ENCODE data around the gene PDE4B.

The PDE4B gene

DNA sequence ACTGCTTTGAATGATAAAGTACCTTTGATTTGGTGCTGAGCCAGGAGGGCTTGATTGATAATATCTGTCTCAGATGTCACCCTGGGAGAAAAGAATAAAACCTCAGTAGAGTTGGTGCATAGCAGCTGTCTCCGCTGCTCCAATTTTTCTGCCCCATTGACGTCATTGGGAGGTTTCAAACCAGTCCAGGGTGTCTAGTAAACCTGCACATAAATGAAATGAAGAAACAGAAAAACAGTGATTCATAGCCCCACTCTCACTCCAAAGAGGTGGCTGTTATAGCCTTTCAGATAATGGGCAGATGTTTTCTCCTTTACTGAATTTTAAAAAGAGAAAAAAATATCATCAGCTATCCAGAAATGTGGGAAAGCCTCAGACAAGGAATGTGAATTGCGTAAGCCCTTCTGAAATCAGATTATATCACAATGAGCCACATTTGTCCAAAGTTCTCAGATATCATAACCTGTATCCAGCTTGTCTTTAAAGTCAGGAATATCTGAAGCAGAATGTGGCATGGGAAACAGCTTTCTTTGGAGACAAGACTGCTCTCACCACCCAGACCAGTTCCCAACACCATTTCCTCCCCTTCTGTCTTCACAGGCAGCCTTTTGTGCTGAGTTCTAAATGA, 390.0 kb downstream of the PDE4B start:
- no peak for DNase-seq (ENCODE audit: low read depth in 2 of 2)

DNA sequence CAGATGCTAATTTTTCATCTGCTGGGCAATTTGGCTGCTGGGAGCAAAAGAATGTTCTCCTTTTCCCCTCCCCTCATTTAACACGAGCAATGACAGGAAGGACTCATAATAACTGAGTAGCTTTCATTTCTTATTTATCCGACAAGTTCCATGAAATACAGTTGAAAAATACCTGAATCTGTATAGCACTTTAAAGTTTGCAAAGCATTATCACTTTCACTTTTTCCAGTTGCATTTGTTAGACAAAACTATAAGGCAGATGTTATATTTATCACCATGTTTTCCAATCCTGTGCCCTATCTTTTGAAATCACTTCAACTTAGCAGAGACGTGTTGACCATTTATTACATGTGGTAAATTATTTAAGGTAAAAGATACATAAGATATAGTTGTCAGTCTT, 390.7 kb downstream of the PDE4B start:
- no peak for DNase-seq (ENCODE audit: low read depth in 2 of 2)

DNA sequence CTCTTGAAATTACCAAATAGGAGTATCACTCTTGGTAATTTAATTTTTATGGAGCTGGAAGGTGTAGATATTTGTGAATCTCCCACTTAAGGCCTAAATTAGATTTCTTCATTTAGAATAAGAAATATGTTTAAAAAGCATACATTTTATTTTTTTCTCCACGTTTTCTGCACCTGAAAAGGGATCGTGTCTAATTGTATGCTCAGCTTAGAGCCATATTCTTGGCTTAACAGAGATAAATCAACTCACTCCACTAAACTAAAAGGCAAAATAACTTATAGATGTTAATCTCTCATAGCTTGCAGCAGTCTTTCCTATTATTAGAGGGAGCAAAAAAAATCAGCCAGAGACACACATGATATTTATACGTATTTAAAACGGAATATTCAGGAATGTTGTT, 404.4 kb downstream of the PDE4B start:
- no peak for DNase-seq (ENCODE audit: low read depth in 2 of 2)

DNA sequence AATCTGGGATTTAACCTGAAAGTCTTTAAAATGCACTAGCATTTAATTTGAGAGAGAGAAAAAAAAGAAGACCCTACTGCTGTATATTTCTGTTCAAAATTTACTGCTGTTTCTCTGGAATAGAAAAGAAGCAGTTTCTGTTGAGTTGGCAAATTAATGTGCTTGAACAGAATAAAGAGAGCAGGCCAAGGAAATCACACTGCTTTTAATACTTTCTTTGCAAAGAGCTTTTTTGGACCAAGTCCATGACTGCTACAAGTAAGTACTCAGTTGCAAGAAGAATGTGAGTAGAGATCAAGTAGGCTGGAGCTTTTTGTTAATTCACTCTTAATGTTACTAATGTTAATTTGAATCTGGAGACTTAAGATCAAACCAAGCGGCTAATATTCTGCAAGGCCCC, 405.1 kb downstream of the PDE4B start:
- no peak for DNase-seq (ENCODE audit: low read depth in 2 of 2)

DNA sequence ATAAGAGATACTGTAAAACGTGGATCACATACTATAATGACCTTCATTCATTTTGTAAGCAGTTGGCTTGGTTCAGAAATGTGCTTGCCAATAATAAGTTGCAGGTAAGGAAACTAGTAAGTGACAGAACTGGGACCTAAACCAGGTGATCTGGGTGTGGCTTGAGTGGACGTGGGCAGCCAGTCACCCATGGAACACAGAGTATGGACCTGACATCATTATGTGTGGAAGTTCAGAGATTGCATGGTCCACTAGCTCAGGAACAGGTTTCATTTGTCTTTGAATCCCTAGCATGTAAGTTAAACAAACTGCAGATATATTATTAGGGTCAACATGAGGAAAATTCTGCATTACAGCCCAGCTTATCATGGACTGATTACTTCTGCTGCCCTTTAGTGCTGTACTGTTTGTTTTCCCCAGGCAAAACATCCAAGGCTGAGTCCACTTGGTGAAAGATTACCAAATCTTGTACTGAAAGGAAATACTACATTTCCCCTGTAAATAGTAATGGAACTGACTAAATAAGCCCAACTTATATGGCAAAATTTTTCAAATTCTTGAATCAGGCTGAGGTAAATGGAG, 414.0 kb downstream of the PDE4B start:
- no peak for DNase-seq (ENCODE audit: low read depth in 2 of 2)

DNA sequence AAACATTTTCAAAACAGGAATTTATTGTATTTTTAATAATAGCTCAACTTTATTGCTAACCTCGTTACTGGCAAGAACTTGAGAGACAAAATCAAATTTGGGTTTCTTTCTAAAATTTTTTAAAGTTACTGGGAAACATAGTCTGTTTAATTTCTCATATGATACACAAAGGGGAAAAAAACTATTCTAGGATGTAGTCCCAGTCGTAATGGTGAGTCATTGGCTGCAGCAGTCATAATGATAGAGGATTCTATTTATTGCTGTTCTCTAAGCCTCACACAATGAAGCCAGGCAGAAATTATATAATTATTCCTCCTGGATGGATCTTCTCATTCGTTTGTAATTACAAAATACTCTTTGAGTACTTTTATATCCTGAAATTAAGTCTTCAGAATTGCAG, 414.8 kb downstream of the PDE4B start:
- DNase-seq (ENCODE audit: low read depth in 2 of 2) = no peak

DNA sequence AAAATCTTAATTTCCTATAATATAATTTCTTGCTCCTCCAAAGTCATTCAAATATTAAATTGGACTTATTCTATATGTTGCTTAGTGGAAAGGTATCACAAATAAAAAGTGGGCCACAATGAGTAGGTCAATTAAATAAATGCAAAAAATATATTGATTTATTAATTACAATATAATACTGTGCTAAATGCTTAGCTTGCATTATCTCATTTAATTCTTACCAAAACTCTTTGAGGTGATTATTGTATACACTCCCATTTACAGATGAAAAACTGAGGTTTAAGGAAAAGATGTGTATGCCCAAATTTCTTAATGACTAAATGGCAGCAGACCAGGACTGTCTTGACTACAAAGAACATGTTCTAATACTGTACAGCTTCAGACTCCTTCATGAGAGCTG, 415.9 kb downstream of the PDE4B start:
- DNase-seq (ENCODE audit: low read depth in 2 of 2) = no peak

DNA sequence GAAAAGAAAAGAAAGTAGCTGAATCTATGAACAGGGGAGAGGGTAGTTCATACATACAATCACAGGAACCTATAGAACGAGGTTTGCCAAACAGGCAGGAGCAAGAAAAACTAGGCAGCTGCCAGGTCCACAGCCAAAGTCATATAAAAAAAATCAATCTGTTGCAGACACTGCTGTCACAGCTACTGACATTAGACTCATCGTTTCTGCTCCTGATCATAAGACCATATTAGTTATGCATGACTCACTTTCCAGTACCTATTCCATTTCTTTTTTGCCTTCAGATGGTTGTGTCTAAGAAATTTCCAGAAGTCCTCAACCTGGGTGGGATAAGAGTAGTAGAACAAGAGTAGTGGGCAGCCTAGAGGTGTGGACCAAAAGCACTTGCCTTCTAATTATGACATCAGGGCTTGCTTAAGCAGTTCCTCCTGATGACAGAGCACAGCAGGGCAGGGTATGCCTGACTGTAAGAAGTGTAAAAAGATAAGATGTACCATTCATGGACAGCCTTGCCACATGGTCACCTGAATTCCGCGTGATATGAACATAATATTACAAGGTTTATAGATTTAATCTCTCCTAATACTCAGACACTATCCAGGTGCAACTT, 418.0 kb downstream of the PDE4B start:
- DNase-seq (ENCODE audit: low read depth in 2 of 2) = no peak

DNA sequence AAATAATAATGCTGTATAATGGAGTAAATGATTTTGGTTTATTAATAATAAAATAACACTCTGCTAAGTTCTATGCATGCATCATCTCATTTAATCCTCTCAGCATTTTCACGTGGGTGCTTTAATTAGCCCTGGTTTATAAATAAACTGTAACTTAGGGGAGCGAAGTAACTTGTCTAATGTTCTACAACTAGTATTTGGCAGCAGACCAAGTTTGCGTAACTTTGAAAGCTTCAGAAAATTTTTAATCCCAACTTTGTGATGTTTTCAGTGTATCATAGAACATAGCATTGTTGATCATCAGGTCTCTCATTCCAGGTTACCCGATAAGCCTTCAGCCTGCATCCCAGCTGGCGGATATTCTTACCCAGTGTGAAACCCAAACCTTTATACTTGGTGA, 418.8 kb downstream of the PDE4B start:
- no peak for DNase-seq (ENCODE audit: low read depth in 2 of 2)

DNA sequence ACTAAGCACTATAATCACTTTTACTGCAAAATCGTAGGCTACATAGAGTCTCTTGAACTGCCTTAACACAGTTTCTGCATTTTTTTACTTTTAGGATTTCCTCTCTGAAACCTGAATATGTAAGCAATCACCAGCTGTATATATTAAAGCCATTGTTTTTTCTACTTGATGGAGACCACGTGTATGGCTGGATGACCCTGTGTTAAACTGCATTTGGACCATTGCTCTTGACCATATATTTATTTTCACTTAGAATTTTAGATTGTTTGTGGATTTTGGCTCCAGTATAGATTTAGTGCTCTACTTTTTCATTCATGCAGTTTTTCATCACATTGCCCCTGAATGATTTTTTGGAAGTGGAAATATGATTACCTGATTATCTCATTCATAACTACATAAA, 420.8 kb downstream of the PDE4B start:
- no peak for DNase-seq (ENCODE audit: low read depth in 2 of 2)

DNA sequence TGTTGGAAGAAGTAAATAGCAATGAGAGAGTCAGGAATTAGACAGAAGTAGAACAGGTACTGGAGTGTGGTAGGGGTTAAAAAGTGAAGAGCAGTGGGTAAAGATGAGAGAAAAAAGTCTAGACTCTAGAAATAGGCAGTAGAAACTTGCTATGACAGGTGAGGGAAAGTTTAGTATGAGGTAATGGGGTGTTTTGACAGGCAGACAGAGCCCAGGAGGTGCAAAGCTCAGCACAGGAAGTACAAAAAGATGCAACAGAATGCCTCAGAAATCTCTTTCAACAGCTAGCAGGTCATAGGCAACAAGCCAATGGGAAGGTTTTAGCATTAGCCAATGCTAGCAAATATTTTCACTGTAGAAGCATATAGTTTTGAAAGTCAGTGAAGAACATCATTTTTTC, 422.2 kb downstream of the PDE4B start:
- no peak for DNase-seq (ENCODE audit: low read depth in 2 of 2)

DNA sequence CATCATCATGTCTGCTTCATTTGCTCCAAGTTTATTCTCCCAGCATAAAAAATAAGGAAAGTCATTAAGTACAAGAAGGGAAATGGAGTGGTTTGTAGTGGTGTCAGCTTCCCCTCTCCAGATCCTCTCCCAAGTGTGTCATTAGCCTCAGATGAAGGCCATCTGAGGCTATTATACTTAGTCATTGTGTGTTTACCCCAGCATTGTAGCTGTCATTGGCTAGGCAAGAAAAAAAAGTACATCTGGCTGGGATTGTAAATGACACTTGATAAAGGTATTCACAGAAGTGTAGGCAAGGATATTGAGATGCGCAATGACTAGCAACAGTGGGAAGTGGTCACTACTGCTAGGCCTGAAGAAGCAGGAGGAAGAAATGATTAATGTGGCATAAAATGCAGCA, 424.3 kb downstream of the PDE4B start:
- no peak for DNase-seq (ENCODE audit: low read depth in 2 of 2)

DNA sequence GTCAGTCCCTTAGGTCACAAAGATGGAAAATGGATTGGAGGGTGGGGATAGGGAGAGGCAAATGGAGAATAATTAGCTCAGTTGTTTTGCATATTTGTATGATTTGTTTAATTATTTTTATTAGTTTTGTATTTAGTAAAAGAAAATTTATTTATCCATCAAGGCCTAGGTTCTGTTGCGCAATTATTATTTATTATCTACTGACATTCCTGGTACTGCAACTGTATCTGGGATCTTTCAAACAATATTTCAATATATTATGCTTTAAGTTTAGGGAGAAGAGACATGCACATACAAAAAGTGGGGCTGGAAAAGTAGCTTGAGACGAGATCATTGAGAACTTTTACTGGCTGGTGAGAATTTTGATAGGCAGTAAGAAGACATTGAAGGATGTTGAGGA, 424.9 kb downstream of the PDE4B start:
- no peak for DNase-seq (ENCODE audit: low read depth in 2 of 2)

DNA sequence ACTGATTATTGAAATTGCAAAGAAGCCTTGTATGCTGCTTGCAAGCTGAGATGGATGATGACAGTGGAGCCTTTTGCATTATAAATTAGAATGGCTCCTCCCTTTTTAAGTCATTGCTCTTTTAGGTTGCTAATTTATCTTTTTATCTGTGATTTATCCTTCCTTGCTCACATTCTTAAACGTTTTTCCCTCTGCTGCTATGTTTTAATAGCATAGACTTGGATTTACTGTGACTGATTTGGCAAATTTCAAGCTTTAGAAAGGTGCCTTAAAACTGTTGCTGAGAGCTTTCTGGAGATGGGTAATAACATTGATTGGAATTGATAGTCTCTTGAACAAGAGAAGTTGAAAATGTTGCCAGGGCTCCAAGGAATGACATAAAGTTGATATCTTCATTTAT, 427.8 kb downstream of the PDE4B start:
- DNase-seq (ENCODE audit: low read depth in 2 of 2) = no peak

DNA sequence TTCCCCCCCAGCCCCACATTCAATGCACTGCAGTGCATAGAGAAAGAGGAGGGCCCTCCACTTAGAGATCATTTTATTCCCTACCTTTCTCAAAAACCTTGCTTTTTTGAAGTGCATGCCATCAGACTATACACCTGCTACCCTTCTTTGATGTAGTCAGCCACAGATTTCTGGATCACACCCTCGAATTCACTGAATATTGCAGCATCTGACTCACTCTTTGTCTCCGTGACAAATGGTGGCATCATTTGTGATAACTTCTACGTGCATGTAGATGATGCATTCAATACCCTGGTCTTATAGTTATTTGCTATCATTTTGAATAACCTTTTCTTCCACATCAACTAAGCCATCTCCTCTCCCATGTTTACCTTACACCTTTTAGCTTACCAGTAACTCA, 431.0 kb downstream of the PDE4B start:
- DNase-seq (ENCODE audit: low read depth in 2 of 2) = no peak

DNA sequence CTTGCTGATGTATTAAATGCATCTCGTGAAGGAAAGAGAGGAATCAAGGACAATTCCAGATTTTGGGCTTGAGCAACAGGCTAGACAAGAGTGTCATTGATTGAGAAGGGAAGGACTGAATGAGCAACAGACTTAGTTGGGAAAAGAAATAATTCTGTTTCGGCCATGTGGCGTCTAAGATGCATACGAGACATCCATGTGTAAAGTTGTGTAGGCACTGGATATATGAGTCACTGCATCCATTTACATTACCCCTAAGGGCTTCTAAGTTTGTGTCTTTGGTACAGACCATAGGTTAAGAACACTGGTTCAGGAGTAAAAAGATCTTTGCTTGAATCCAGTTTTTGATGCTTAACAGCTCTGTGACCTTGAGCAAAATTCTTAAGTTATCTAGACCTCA, 434.3 kb downstream of the PDE4B start:
- DNase-seq (ENCODE audit: low read depth in 2 of 2) = no peak

DNA sequence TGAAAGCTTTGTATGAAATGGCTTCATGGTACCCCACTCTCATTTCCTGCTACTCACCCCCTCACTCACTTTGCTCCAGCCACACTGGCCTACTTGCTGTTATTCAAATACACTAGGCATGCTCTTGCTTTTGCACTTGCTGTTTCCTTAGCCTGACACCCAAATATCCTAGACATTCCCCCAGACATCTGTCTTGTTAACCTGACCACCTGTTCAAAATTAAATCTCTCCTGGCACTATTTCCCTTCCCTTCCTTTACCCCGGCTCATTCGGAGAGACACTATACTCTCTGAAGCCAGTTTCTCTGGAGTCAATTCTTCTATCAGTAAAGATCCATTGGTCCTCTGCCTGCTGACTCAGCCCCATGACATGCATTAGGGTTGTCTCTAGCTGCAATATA, 435.3 kb downstream of the PDE4B start:
- no peak for DNase-seq (ENCODE audit: low read depth in 2 of 2)

DNA sequence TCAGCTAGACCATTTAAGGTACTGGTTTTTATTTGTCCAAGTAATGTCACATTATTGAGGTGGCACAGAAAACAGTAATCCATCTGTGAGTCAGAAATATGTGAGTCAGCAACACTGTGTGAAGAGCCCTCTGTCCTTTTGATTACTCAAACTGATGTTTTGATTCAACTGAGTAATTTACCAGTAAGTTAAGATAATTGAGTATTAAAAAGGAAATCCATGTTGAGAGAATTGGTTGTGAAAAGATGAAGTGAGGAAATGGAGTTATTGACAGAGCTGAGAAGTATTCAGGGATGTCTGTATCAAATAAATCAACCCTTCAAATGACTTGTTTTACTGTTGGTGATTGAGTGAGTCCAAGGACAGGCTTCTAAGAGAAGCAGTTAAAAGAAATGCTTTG, 438.5 kb downstream of the PDE4B start:
- DNase-seq (ENCODE audit: low read depth in 2 of 2) = no peak

DNA sequence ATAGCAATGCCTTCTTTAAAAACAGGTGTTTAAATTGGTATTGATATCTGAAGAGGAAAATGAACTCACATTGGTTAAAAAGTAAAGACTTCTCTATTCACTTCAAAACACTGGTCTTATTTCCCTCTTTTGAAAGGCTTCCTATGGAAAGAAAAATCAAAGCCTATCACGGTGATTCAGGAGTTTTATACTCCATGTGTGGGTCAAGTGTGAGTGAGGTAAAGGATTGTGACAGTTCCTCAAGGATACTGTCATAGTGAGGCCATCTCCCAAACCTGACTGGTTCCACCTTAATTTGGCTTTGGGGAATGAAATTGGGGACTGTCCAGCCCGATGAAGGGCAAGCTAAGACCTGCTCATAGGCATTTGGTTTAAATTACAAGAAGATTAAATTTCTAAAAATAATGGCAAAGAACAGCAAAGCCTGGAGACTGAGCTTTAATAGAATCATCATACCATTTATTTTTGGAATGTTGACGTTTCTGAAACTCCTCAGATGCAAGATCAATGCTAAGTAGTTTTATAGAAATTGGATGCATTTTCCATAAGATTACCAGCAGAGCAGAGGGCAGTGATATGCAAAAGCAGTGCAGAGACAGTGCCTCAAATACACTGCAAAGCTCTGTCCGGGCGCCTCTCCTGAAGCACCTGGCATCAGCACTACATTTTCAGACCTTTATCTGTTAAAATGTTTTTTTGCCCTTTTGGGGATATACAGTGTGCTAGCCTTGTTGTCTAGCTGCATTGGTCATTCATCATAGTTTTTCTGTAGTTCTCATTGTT, 439.2 kb downstream of the PDE4B start:
- DNase-seq (ENCODE audit: low read depth in 2 of 2) = no peak

DNA sequence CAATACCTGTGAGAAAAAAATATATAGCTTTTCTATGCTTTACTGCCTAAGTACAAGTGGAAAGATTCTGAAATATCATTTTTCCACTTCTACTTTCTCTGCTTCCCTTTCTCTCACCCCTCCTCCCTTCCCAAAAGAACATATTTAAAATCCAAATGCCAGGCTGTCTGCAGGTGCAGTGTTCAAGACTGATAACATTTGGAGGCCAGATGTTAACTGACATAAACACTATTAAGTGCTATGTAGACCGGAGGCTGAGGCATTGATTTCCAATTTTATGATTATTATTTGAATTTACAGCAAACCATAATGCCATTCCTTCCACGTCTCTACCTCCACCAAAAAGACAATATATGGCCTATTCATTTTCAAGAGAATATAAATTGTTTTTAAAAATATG, 444.3 kb downstream of the PDE4B start:
- DNase-seq (ENCODE audit: low read depth in 2 of 2) = no peak

DNA sequence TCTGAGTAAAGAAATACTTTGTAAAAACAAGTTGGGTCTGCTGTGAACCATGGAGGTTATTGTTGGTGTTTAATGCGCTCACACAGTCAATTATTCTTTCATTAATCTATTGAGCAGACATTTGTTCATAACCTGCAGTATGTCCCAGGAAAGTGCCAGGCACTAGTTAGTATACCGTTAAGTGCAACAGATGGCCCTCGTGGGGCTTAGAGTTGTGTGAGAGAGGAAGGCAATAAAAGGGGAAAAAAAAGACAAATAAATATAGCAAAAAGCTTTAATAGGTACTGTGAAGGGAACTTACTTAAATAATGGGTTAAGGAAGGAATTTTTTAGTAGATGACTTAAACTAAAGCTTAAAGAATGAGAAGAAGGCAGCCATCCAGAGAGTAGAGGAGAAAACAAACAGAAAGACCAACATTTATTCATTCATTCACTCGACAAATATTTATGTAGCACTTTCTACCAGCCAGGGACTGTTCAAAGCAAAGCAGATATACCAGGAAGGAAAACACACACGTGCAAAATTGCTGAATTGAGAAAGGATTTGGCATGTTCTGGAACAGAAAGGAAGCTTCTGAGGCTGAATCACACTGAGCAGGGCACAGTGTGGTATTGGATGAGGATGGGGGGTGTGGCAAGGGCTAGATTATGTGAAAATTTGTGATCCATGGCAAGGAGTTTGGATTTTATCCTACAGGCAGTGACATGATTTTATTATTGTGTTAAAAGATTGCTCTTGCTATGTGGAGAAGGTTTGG, 445.2 kb downstream of the PDE4B start:
- no peak for DNase-seq (ENCODE audit: low read depth in 2 of 2)

DNA sequence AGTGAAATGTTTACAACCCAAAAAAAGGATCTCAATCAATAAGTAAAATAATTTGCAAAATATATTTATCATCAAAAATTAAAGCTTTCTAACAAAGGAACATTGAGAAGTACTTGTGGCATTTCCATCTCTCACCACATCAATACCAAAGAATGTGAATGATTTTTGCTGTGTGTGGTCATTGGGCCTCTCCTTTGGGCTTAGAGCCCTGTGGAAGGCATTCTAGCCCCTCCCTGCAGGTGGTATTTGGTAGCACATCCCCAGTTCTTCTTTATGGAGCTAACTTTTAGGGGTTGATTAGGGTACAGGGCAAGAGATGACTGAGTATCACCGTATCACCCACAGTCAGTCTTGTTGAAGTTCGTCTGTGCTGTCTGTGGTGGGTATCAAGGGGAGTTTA, 447.1 kb downstream of the PDE4B start:
- DNase-seq (ENCODE audit: low read depth in 2 of 2) = no peak

Measured in stimulated activated CD8-positive, alpha-beta memory T cell treated with anti-CD3 and anti-CD28 coated beads, Interleukin-15, amount 100 ng/mL, for 4 hours (primary cell).